ENCODE measurements around the gene NXNL1. TPM values are rescaled to one million over a fixed set of nuclear protein-coding genes. Genes with fewer than 3 reads are reported as not detected.
A peak's percentile ranks its signal among the peaks of the same experiment; 100 is the strongest.

Gene NXNL1
- total RNA-seq, 8 experiments from 2014 or later: not detected

DNA sequence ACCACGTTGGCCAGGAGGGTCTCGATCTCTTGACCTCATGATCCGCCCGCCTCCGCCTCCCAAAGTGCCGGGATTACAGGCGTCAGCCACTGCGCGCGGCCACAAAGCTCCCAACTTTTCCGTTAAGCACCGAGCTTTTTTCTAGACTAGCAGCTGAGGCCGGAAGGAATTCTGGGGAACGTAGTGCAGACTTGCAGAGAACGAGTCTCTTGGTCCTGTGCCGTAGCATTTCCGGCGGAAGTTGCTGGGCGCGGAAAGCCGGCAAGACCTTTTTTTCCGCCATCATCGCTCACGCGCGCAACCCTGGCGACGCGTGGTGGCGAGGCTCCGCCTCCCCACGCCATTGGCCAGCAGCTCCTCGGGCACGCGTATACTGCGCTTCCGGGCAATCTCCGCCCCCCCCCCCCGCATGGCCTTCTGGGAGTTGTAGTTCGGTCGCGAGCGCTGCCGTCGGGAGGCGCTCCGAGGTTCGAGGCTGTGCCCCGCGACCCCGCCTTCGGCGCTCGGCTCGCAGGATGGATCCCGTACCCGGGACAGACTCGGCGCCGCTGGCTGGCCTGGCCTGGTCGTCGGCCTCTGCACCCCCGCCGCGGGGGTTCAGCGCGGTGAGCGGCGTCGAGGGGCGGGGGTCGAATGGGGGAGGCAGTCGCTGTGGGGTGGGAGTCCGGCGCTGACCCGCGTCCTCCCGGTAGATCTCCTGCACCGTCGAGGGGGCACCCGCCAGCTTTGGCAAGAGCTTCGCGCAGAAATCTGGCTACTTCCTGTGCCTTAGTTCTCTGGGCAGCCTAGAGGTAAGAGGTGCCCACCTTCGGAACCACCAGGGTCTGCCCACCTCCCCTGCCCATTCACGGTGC is 40.9 kb downstream of the NXNL1 start, which contains the start of gene MVB12A:
TSS of gene MVB12A (plus strand) at position 427 of the 854 bp plus-strand sequence. CDS start at position 516, 89 bp downstream.
- peak within 1 kb of the TSS; percentile 73 to 93 (median 84) for H3K4me3 ChIP-seq
- peaks cover 8 to 13% of the 10 kb centered on the region in 2 donors for H3K4me1 ChIP-seq (replicated peaks in 1 of 2)
- WGBS, 10 experiments: 0 to 4% (median 1%) methylated on average over 1 to 17 of the region's 85 CpGs; no CpG with 5 or more reads in 5 of the 10 experiments
- peak within 1 kb of the TSS; percentile 38 to 68 for H3K27ac ChIP-seq
- ATAC-seq (replicated peaks in 6 of 8): peak; percentile 87 to 95 (median 92)
- in situ Hi-C loops (cut with MboI; ENCODE audit: low pct_unique_long_range_greater_than_20kb in 2 of 9, low sequenced_read_pairs in 9 of 9, unreplicated experiment in 9 of 9): no loop called here

DNA sequence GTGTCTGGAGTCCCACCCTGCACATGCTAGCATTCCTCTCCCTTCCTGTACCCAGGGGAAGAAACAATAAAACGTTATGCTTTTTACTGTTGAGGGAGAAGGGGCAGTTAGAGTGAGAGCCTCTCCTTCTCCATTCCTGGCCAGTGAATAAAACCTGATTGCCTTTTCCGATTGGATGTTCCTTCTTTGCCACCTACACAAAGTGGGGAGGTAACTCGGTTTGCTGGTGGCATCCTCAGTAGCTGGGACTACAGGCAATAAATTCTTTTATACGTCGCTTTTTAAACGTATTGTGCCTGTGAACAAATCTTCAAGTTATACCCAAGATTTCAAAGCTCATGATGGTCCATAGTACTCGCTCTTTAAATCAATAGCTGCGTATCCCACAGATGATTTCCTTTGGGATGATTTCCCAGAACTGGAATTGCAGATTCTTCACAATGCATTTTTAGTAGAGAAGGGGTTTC is 41.5 kb downstream of the NXNL1 start:
- in situ Hi-C loops (cut with MboI; ENCODE audit: low pct_unique_long_range_greater_than_20kb in 2 of 9, low sequenced_read_pairs in 9 of 9, unreplicated experiment in 9 of 9): no loop called here
- H3K4me1 ChIP-seq (replicated peaks in 1 of 2): peaks cover 10 to 15% of the 10 kb centered on the region in 2 donors
- peak overlapping the region; percentile 26 to 39 (median 28) for H3K4me3 ChIP-seq
- ATAC-seq (replicated peaks in 6 of 8): peak in 1 of 8 experiments; percentile 2
- 0 to 70% (median 47%) methylated on average over 1 to 8 of the region's 8 CpGs; no CpG with 5 or more reads in 3 of the 10 experiments for WGBS, 10 experiments
- peak overlapping the region; percentile 38 to 57 for H3K27ac ChIP-seq

DNA sequence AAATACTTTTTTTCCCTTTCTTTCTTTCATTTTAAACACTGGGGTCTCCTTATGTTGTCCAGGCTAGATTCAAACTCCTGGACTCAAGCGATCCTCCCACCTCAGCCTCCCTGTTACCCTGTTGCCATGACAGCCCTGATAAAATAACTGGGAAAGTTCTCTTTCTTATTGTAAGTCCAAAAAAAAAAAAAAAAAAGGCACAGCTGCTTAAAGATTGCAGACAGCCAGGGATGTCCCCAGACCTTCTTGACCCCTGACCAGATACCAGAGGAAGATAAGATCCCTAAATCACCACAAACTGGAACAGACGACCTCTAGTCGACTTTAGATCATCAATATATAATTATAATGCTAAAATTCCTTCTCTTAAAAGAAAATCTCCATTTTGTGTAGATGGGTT is 42.0 kb downstream of the NXNL1 start:
- Histone ChIP-seq H3K27ac (peak overlapping the region; percentile 38 to 57), H3K4me3 (peak overlapping the region in 2 of 5 donors; percentile 28 to 39), H3K4me1 (replicated peaks in 1 of 2) (peaks cover 10 to 15% of the 10 kb centered on the region in 2 donors)
- WGBS, 10 experiments: 20 to 89% (median 74%) methylated on average over 1 to 3 of the region's 3 CpGs; no CpG with 5 or more reads in 2 of the 10 experiments
- no peak for ATAC-seq (replicated peaks in 6 of 8)
- in situ Hi-C loops (cut with MboI; ENCODE audit: low pct_unique_long_range_greater_than_20kb in 2 of 9, low sequenced_read_pairs in 9 of 9, unreplicated experiment in 9 of 9): no loop called here

DNA sequence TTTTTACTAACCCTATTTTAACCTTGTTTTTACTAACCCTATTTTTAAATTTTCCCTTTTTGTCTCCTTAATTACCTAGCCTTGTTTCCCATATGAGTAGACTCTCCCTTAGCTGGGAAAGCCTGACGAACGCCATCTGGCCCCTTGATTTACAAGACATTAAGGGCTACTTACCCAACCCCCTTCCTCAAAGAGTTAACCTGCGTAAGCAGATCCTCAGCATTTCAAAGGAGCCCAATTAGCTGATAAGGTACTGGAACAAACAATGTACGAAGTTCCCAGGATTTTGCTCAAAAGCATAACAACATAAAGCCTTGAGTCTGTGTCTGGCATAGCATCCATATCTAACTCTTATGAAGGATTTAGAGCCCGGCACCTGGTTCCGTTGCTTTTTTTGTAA is 45.6 kb downstream of the NXNL1 start:
- no peak for ATAC-seq (replicated peaks in 6 of 8)
- Histone ChIP-seq H3K27ac (no peak overlapping the region), H3K4me3 (no peak overlapping the region), H3K4me1 (replicated peaks in 1 of 2) (peaks cover 25 to 31% of the 10 kb centered on the region in 2 donors)
- in situ Hi-C loops (cut with MboI; ENCODE audit: low pct_unique_long_range_greater_than_20kb in 2 of 9, low sequenced_read_pairs in 9 of 9, unreplicated experiment in 9 of 9): no loop called here
- WGBS, 10 experiments: 13 to 70% (median 51%) methylated on average over 2 to 6 of the region's 6 CpGs; no CpG with 5 or more reads in 1 of the 10 experiments

DNA sequence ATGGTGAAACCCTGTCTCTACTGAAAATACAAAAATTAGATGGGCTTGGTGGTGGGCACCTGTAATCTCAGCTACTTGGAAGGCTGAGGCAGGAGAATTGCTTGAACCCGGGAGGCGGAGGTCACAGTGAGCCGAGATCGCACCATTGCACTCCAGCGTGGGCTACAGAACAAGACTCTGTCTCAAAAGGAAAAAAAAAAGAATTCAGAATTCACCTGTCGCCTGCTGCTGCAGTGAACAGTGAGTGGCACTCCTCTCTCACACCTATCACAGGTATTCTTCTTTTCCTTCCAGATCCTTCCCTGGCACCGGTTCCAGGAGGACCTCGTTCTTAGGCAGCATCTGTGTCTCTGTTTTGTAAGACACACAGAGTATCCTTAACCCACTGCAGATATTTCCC is 46.6 kb downstream of the NXNL1 start:
- H3K27ac ChIP-seq: no peak overlapping the region
- in situ Hi-C loops (cut with MboI; ENCODE audit: low pct_unique_long_range_greater_than_20kb in 2 of 9, low sequenced_read_pairs in 9 of 9, unreplicated experiment in 9 of 9): no loop called here
- H3K4me3 ChIP-seq: no peak overlapping the region
- H3K4me1 ChIP-seq (replicated peaks in 1 of 2): peaks cover 24 to 29% of the 10 kb centered on the region in 2 donors
- 17 to 100% (median 64%) methylated on average over 1 to 5 of the region's 8 CpGs; no CpG with 5 or more reads in 5 of the 10 experiments for WGBS, 10 experiments
- no peak for ATAC-seq (replicated peaks in 6 of 8)

GRCh38 chr19:17411801-17412200 is 48.9 kb downstream of the NXNL1 start:
- in situ Hi-C loops (cut with MboI; ENCODE audit: low pct_unique_long_range_greater_than_20kb in 2 of 9, low sequenced_read_pairs in 9 of 9, unreplicated experiment in 9 of 9): no loop called here
- H3K4me1 ChIP-seq (replicated peaks in 1 of 2): peaks cover 26 to 33% of the 10 kb centered on the region in 2 donors
- WGBS, 10 experiments: 15 to 100% (median 66%) methylated on average over 1 to 11 of the region's 11 CpGs; no CpG with 5 or more reads in 2 of the 10 experiments
- peak in 2 of 8 experiments; percentile 7 to 10 for ATAC-seq (replicated peaks in 6 of 8)
- peak overlapping the region in 1 of 2 donors; percentile 17 for H3K27ac ChIP-seq
- H3K4me3 ChIP-seq: no peak overlapping the region

- no peak overlapping the region for H3K4me3 ChIP-seq
- WGBS, 10 experiments: 12 to 100% (median 96%) methylated on average over 1 to 8 of the region's 9 CpGs
- ATAC-seq (replicated peaks in 6 of 8): no peak
- H3K4me1 ChIP-seq (replicated peaks in 1 of 2): peaks cover 38 to 39% of the 10 kb centered on the region in 2 donors
- no peak overlapping the region for H3K27ac ChIP-seq
- in situ Hi-C loops (cut with MboI; ENCODE audit: low pct_unique_long_range_greater_than_20kb in 2 of 9, low sequenced_read_pairs in 9 of 9, unreplicated experiment in 9 of 9): loop anchor here in 1 of 9 experiments (10.0 kb wide), 1 partner anchor 55 kb away; the partner anchor contains the start of gene NXNL1
Observed at GRCh38 chr19:17409990-17410389, 50.7 kb downstream of the NXNL1 start.

DNA sequence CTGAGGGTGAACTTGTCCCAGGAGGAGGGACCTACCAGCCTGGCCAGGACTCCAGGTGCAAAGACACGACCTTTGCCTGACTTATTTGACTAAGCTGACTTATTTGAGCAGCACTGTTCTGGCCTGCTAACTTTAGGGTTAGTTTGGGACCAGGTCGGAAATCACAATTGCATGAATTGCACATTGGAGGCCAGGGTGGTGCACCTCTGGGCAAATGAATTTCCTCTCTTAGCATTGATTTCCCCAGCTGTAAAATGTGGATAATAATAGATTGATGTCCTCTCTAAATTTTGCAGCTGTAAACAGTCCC is 53.9 kb downstream of the NXNL1 start:
- ATAC-seq (replicated peaks in 6 of 8): no peak
- WGBS, 10 experiments: 17 to 50% methylated on average over 1 of the region's 2 CpGs; no CpG with 5 or more reads in 8 of the 10 experiments
- H3K4me1 ChIP-seq (replicated peaks in 1 of 2): peaks cover 35 to 39% of the 10 kb centered on the region in 2 donors
- in situ Hi-C loops (cut with MboI; ENCODE audit: low pct_unique_long_range_greater_than_20kb in 2 of 9, low sequenced_read_pairs in 9 of 9, unreplicated experiment in 9 of 9): loop anchor here in 1 of 9 experiments (10.0 kb wide), 1 partner anchor 58 kb away; the partner anchor contains the start of gene NXNL1
- H3K27ac ChIP-seq: peak overlapping the region in 1 of 2 donors; percentile 70
- H3K4me3 ChIP-seq: peak overlapping the region in 1 of 5 donors; percentile 17

DNA sequence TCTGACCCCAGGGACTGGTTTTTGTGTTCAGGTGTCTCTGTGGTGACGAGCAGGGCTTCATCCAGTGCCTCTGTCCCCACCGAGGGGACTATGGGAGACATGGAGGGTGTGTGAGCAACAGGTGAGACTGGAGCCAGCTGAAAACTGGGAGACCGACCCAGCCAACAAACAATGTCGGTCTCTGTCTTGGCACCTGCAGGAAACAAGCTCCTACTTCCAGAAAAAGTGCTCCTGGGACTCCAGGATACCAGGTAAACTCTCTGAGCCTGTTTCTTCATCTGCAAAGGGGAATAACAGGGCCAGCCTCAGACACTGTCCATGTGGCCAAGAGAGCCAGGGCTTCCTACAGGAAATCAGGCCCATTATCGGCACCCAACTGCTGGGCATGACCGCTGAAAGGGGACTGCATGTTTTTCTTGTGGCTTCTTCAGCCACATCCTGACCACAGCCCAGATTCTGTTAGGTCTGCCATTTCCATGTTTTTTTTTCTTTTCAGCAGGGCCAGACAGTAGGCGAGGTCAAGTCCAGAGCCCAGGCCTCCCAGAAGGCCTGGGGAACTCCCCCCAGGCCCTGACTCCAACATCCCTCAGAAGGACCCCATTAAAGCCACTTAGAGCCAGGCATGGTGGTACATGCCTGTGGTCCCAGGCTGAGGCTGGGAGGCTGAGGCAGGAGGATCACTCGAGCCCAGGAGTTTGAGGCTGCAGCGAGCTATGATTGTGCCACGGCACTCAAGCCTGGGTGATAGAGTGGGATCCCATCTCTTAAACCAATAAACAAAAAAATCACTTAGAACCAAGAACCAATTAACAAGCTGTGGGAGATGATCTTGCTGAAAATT is 54.5 kb downstream of the NXNL1 start:
- in situ Hi-C loops (cut with MboI; ENCODE audit: low pct_unique_long_range_greater_than_20kb in 2 of 9, low sequenced_read_pairs in 9 of 9, unreplicated experiment in 9 of 9): loop anchor here in 1 of 9 experiments (10.0 kb wide), 1 partner anchor 59 kb away; the partner anchor contains the start of gene NXNL1

More for the DNA sequence above, 54.5 kb downstream of the NXNL1 start:
- peak in 2 of 8 experiments; percentile 7 to 20 for ATAC-seq (replicated peaks in 6 of 8)
- 83 to 100% (median 97%) methylated on average over 1 to 6 of the region's 10 CpGs; no CpG with 5 or more reads in 4 of the 10 experiments for WGBS, 10 experiments
- H3K4me1 ChIP-seq (replicated peaks in 1 of 2): peaks cover 35 to 37% of the 10 kb centered on the region in 2 donors
- H3K27ac ChIP-seq: peak overlapping the region in 1 of 2 donors; percentile 14
- H3K4me3 ChIP-seq: no peak overlapping the region

Other genes starting within 250 kb of the NXNL1 start
- gene USE1, start 245.6 kb downstream of the NXNL1 start, total RNA-seq: 10 to 100 TPM; 14.7 to 31.0 (median 22.9) TPM
- 10 to 100 TPM in 3 of 8 experiments, 1 to 10 TPM in 5; 5.4 to 19.2 (median 9.5) TPM for gene OCEL1, start 234.7 kb downstream of the NXNL1 start, total RNA-seq
- 10 to 100 TPM; 16.7 to 27.0 (median 19.5) TPM for gene NR2F6, start 215.0 kb downstream of the NXNL1 start, total RNA-seq
- under 1 TPM in 7 of 8 experiments, not detected in 1; 0.07 to 0.59 (median 0.27) TPM for gene USHBP1, start 196.2 kb downstream of the NXNL1 start, total RNA-seq
- 10 to 100 TPM; 50.6 to 91.4 (median 64.5) TPM for gene BABAM1, start 193.5 kb downstream of the NXNL1 start, total RNA-seq
- gene ANKLE1, start 179.0 kb downstream of the NXNL1 start, total RNA-seq: 1 to 10 TPM in 6 of 8 experiments, under 1 TPM in 2; 0.46 to 2.9 (median 1.4) TPM
- 10 to 100 TPM in 3 of 8 experiments, 1 to 10 TPM in 5; 6.2 to 16.2 (median 8.2) TPM for gene ABHD8, start 157.5 kb downstream of the NXNL1 start, total RNA-seq
- 10 to 100 TPM; 31.8 to 72.9 (median 50.1) TPM for gene MRPL34, start 155.1 kb downstream of the NXNL1 start, total RNA-seq
- gene DDA1, start 151.4 kb downstream of the NXNL1 start, total RNA-seq: 10 to 100 TPM; 39.4 to 85.9 (median 67.4) TPM
- gene ANO8, start 126.1 kb downstream of the NXNL1 start, total RNA-seq: 10 to 100 TPM in 5 of 8 experiments, 1 to 10 TPM in 3; 1.3 to 18.0 (median 10.8) TPM
- gene GTPBP3, start 123.4 kb downstream of the NXNL1 start, total RNA-seq: 10 to 100 TPM in 7 of 8 experiments, 1 to 10 TPM in 1; 9.0 to 31.3 (median 17.0) TPM
- 1 to 10 TPM in 1 of 8 experiments, under 1 TPM in 6, not detected in 1; 0.05 to 2.5 (median 0.27) TPM for gene PLVAP, start 83.6 kb downstream of the NXNL1 start, total RNA-seq
- gene CCDC194, start 66.7 kb downstream of the NXNL1 start, total RNA-seq: 1 to 10 TPM in 1 of 8 experiments, under 1 TPM in 3, not detected in 4; 0.22 to 1.1 (median 0.39) TPM
- gene BST2, start 55.3 kb downstream of the NXNL1 start, total RNA-seq: 100 to 1,000 TPM in 1 of 8 experiments, 10 to 100 TPM in 5, 1 to 10 TPM in 2; 6.8 to 217 (median 31.0) TPM
- gene MVB12A, start 40.9 kb downstream of the NXNL1 start, total RNA-seq: 10 to 100 TPM; 23.2 to 52.3 (median 37.9) TPM
- gene TMEM221, start 12.3 kb downstream of the NXNL1 start, total RNA-seq: 1 to 10 TPM in 1 of 8 experiments, under 1 TPM in 6, not detected in 1; 0.23 to 1.7 (median 0.29) TPM
- 10 to 100 TPM in 5 of 8 experiments, 1 to 10 TPM in 3; 6.5 to 30.5 (median 10.5) TPM for gene SLC27A1, start 9.6 kb upstream of the NXNL1 start, total RNA-seq
- 10 to 100 TPM; 42.0 to 83.7 (median 60.5) TPM for gene PGLS, start 50.7 kb upstream of the NXNL1 start, total RNA-seq
- 100 to 1,000 TPM in 1 of 8 experiments, 10 to 100 TPM in 7; 19.7 to 101 (median 31.0) TPM for gene COLGALT1, start 94.7 kb upstream of the NXNL1 start, total RNA-seq
- gene UNC13A, start 227.4 kb upstream of the NXNL1 start, total RNA-seq: 10 to 100 TPM in 5 of 8 experiments, 1 to 10 TPM in 3; 1.4 to 27.6 (median 18.3) TPM

Measured in motor neuron (in vitro differentiated cells).